GM19397 (cell line): ENCODE measurements around the gene MSRB1.

Experiments used
- ATAC-seq: cut with Tn5 transposase; IDR thresholded peaks from one replicate; pipeline ENCODE4 v1.9.1; 2021; ENCODE audit warnings: mild to moderate bottlenecking, moderate library complexity; ENCODE audit not compliant: unreplicated experiment

The MSRB1 gene

GRCh38 chr16:1942810-1943726 lies at the start of gene MSRB1:
Gene MSRB1 (minus strand): TSS chr16:1943199. CDS start chr16:1943156, 43 bp downstream.
- ATAC-seq: peak; percentile 89

GRCh38 chr16:1991948-1992703 lies 49.1 kb upstream of the MSRB1 start:
- peak; percentile 51 for ATAC-seq

- ATAC-seq: no peak
Measured at GRCh38 chr16:1991588-1991947, 48.6 kb upstream of the MSRB1 start.

- ATAC-seq: no peak
Measured at GRCh38 chr16:1991135-1991551, 48.1 kb upstream of the MSRB1 start.

- no peak for ATAC-seq
Measured at GRCh38 chr16:1990351-1991134, 47.5 kb upstream of the MSRB1 start.

GRCh38 chr16:1990101-1990350 lies 47.0 kb upstream of the MSRB1 start:
- ATAC-seq: no peak

- ATAC-seq: no peak
Measured at GRCh38 chr16:1989209-1990100, 46.5 kb upstream of the MSRB1 start, which contains the start of gene SYNGR3. Gene SYNGR3 (plus strand): TSS chr16:1989970. CDS start chr16:1990103, 133 bp downstream.

- no peak for ATAC-seq
Measured at GRCh38 chr16:1987198-1987597, 44.2 kb upstream of the MSRB1 start.

- ATAC-seq: no peak
Measured at GRCh38 chr16:1985466-1986150, 42.6 kb upstream of the MSRB1 start.

GRCh38 chr16:1984347-1985225 lies 41.6 kb upstream of the MSRB1 start:
- no peak for ATAC-seq

- ATAC-seq: peak; percentile 79
Measured at GRCh38 chr16:1983544-1984346, 40.7 kb upstream of the MSRB1 start, which contains the start of gene GFER. Gene GFER (plus strand): TSS chr16:1984193. CDS start chr16:1984219, 26 bp downstream.

GRCh38 chr16:1982991-1983543 lies 40.1 kb upstream of the MSRB1 start:
- ATAC-seq: no peak

GRCh38 chr16:1982013-1982433 lies 39.0 kb upstream of the MSRB1 start:
- no peak for ATAC-seq

- no peak for ATAC-seq
Measured at GRCh38 chr16:1981398-1981836, 38.4 kb upstream of the MSRB1 start, which contains the start of gene NOXO1. Gene NOXO1 (minus strand): TSS chr16:1981469. CDS start chr16:1981179, 290 bp downstream.

- ATAC-seq: no peak
Measured at GRCh38 chr16:1980770-1981087, 37.7 kb upstream of the MSRB1 start.

- no peak for ATAC-seq
Measured at GRCh38 chr16:1980030-1980769, 37.2 kb upstream of the MSRB1 start.
